Activated naive CD4-positive, alpha-beta T cell treated with anti-CD3 and anti-CD28 coated beads, Interleukin-2, amount 10 ng/mL, durations not matched to agents 7 days and 5 days (primary cell): Measurements from ENCODE around the gene HCN2.

ENCODE experiments used
- CTCF ChIA-PET: fragments of 350-600 bp; sonication (Branson Sonifier 250); formaldehyde crosslinking; loops from one replicate; lab custom pipeline; 2021; ENCODE audit warnings: antibody characterized with exemption; lab: Charles Lee
- DNase-seq: peaks from one replicate; pipeline ENCODE4 v3.0.0-alpha.2; 2020
- H3K27ac Mint-ChIP-seq: one replicate; pipeline ENCODE4 v1.8.0; 2021; ENCODE audit warnings: mild to moderate bottlenecking, moderate library complexity, mixed read lengths
- H3K27me3 Mint-ChIP-seq: one replicate; pipeline ENCODE4 v1.8.0; 2021; ENCODE audit warnings: mild to moderate bottlenecking, mixed read lengths
- H3K36me3 Mint-ChIP-seq: one replicate; pipeline ENCODE4 v1.8.0; 2021; ENCODE audit warnings: mixed read lengths
- H3K4me1 Mint-ChIP-seq: one replicate; pipeline ENCODE4 v1.8.0; 2021; ENCODE audit warnings: mixed read lengths
- H3K4me3 Mint-ChIP-seq: one replicate; pipeline ENCODE4 v1.8.0; 2021; ENCODE audit warnings: mild to moderate bottlenecking, moderate library complexity, mixed read lengths
- H3K9me3 Mint-ChIP-seq: one replicate; pipeline ENCODE4 v1.8.0; 2021; ENCODE audit warnings: mixed read lengths

HCN2 gene

DNA sequence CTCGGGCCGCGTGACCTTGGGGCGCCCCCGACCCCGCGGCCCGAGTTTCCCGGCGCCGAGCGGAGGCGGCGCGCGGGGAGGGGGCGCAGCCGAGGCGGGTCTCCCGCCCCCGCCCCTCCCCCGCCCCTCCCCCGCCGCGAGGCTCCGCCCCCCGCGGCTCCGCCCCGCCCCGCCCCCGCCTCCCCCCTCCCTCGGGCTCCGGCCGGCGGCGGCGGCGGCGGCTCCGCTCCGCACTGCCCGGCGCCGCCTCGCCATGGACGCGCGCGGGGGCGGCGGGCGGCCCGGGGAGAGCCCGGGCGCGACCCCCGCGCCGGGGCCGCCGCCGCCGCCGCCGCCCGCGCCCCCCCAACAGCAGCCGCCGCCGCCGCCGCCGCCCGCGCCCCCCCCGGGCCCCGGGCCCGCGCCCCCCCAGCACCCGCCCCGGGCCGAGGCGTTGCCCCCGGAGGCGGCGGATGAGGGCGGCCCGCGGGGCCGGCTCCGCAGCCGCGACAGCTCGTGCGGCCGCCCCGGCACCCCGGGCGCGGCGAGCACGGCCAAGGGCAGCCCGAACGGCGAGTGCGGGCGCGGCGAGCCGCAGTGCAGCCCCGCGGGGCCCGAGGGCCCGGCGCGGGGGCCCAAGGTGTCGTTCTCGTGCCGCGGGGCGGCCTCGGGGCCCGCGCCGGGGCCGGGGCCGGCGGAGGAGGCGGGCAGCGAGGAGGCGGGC is at the start of gene HCN2:
Gene HCN2, plus strand, starts transcription at position 189 of the 703 bp plus-strand sequence. Its CDS starts 65 bp downstream, at position 254.
- H3K27me3 Mint-ChIP-seq = peaks cover 73% of the 10 kb centered on the region
- H3K27ac Mint-ChIP-seq = no peak within 1 kb of the TSS
- no peak for DNase-seq
- peaks cover 10% of the 10 kb centered on the region for H3K4me1 Mint-ChIP-seq
- no peaks in the 10 kb centered on the region for H3K9me3 Mint-ChIP-seq
- CTCF ChIA-PET = no interaction called here
- no peaks in the 10 kb centered on the region for H3K36me3 Mint-ChIP-seq
- H3K4me3 Mint-ChIP-seq = peak within 1 kb of the TSS; percentile 33

DNA sequence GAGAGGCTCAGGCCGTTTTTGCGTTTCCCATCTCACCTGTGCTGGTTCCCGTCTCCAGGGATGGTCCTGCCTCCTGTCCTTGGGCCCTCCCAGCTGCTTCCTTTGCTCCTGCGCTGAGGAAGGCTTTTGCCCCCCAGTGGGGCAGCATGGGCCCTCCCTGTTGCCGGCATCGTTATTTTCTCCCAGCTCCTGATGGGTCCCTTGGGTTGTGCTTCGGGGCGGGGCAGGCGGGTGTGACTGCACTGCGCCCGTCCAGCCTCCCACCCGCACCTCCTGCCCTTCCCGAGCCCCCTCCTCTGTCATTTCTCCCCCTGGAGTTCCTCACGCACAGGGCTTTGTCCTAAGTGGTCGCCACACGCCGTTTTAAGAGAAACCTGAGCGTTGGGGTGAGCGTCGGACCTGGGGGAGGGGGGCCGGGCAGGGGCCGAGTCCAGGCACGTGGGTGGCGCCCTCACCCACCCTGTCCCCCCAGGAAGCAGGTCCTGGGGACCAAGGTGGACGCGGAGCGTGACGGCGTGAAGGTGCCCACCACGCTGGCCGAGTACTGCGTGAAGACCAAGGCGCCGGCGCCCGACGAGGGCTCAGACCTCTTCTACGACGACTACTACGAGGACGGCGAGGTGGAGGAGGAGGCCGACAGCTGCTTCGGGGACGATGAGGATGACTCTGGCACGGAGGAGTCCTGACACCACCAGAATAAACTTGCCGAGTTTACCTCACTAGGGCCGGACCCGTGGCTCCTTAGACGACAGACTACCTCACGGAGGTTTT is 48.6 kb upstream of the HCN2 start:
- Mint-ChIP-seq H3K27ac (no peak overlapping the region), H3K36me3 (peaks cover 12% of the 10 kb centered on the region), H3K4me1 (peaks cover 21% of the 10 kb centered on the region), H3K27me3 (peaks cover 10% of the 10 kb centered on the region), H3K4me3 (no peak overlapping the region), H3K9me3 (no peaks in the 10 kb centered on the region)
- DNase-seq = no peak
- CTCF ChIA-PET = no interaction called here

DNA sequence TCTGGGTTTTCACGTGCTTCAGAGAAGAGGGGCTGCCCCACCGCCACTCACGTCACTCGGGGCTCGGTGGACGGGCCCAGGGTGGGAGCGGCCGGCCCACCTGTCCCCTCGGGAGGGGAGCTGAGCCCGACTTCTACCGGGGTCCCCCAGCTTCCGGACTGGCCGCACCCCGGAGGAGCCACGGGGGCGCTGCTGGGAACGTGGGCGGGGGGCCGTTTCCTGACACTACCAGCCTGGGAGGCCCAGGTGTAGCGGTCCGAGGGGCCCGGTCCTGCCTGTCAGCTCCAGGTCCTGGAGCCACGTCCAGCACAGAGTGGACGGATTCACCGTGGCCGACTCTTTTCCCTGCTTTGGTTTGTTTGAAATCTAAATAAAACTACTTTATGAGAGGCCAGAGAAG is 48.0 kb upstream of the HCN2 start:
- peaks cover 21% of the 10 kb centered on the region for H3K4me1 Mint-ChIP-seq
- H3K9me3 Mint-ChIP-seq = no peaks in the 10 kb centered on the region
- DNase-seq = no peak
- peaks cover 10% of the 10 kb centered on the region for H3K27me3 Mint-ChIP-seq
- H3K27ac Mint-ChIP-seq = no peak overlapping the region
- CTCF ChIA-PET = interaction anchor here (1.5 kb wide), 1 partner anchor 9 kb away, joined by 10 read pairs; the partner anchor contains the start of gene CDC34
- no peak overlapping the region for H3K4me3 Mint-ChIP-seq
- peaks cover 12% of the 10 kb centered on the region for H3K36me3 Mint-ChIP-seq

DNA sequence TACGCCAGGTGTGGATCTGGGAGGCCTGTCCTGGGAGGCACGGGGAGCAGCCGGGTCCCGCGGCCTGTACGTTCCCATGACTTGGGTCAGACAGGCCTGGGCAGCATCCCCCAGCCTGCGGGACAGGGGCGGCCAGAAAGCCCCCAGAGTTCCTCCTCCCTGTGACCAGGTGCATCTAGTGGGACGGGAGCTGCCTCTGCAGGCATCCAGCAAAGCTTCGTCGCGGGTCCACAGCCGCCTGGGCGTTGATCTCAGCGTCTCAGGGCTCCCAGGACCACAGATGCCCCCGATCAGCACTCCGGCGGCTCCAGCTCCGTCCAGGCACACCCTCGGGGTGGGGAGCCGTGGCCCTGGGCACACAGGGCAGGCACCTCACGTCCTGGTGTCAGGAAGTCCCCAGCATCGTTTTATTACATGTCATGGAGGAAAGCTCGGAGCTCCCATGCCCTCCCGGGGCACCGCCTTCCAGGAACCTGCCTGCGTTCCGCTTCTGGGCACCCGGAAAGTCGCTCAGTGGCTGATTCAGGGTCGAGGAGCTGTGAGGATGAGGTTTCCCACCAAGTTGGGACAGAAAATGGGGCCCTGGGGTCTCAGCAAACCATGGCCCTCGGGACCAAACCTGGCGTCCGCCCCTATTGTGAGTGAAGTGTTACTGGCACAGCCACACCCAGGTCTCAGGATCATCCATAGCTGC is 47.4 kb upstream of the HCN2 start:
- DNase-seq = no peak
- CTCF ChIA-PET = interaction anchor here (0.7 to 1.5 kb wide), 2 partner anchors 10 to 31 kb away, joined by 3 to 10 read pairs; partner anchors contain the start of gene CDC34
- no peak overlapping the region for H3K27ac Mint-ChIP-seq
- peaks cover 21% of the 10 kb centered on the region for H3K4me1 Mint-ChIP-seq
- H3K9me3 Mint-ChIP-seq = no peaks in the 10 kb centered on the region
- peaks cover 12% of the 10 kb centered on the region for H3K36me3 Mint-ChIP-seq
- H3K4me3 Mint-ChIP-seq = no peak overlapping the region
- H3K27me3 Mint-ChIP-seq = peaks cover 10% of the 10 kb centered on the region

DNA sequence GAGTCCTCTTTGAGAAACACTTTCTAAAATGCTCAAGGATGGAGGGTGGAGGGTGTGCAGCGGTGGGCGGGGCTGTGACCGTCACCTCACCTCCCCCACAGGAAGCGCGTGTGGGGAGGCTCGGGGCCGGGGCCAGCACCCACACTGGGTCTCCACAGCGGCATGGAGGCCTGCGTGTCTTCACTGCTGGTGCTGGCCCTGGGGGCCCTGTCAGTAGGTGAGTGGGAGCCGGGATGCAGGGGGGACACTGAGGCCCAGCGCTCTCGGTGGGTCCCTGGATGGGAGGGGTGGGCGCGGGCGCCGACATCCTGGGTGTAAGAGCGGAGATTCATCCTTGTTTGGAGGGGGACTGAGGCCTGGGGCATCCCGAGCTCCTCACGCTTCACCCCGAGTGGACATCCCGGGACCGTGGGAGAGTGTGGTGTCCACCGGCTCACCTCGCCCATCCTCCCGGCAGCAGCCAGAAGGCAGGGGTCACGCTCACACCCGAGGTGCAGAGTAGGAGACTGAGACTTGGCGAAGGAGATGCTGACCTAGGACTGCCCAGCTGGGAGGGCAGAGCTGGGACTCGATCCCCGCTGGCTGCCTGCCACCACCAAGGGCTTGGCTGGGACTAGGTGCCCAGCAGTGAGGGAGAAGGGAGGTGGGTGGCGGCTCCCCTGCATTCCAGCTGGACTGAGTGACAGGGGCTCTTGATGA is 45.6 kb upstream of the HCN2 start, which contains the start of gene GZMM:
Gene GZMM, plus strand, starts transcription at position 144 of the 699 bp plus-strand sequence. Its CDS starts 19 bp downstream, at position 163.
- CTCF ChIA-PET = interaction anchor here (0.9 to 1.1 kb wide), 2 partner anchors 10 to 12 kb away, joined by 3 read pairs; no protein-coding TSS in a partner anchor
- peak; percentile 86 for DNase-seq
- Mint-ChIP-seq H3K4me3 (peak within 1 kb of the TSS; percentile 80), H3K27ac (peak within 1 kb of the TSS; percentile 90), H3K27me3 (peaks cover 10% of the 10 kb centered on the region), H3K36me3 (peaks cover 11% of the 10 kb centered on the region), H3K4me1 (peaks cover 21% of the 10 kb centered on the region), H3K9me3 (no peaks in the 10 kb centered on the region)

DNA sequence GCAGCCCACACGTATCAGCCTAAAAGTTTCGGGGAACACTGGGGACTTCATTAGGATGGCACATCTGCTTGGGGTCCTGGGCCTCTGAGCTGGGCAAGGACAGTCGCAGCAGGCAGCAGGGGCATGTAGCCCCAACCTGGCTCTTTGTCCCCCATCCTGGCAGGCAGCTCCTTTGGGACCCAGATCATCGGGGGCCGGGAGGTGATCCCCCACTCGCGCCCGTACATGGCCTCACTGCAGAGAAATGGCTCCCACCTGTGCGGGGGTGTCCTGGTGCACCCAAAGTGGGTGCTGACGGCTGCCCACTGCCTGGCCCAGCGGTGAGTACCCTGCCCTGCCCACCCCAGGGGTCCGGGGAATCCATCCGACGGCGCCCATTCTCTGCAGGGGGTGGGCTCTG is 42.6 kb upstream of the HCN2 start:
- H3K4me1 Mint-ChIP-seq = peaks cover 23% of the 10 kb centered on the region
- peaks cover 10% of the 10 kb centered on the region for H3K36me3 Mint-ChIP-seq
- no peak for DNase-seq
- no peaks in the 10 kb centered on the region for H3K9me3 Mint-ChIP-seq
- peaks cover 17% of the 10 kb centered on the region for H3K27me3 Mint-ChIP-seq
- H3K27ac Mint-ChIP-seq = no peak overlapping the region
- CTCF ChIA-PET = interaction anchor here (1.5 kb wide), 1 partner anchor 8 kb away, joined by 5 read pairs; no protein-coding TSS in a partner anchor
- no peak overlapping the region for H3K4me3 Mint-ChIP-seq

DNA sequence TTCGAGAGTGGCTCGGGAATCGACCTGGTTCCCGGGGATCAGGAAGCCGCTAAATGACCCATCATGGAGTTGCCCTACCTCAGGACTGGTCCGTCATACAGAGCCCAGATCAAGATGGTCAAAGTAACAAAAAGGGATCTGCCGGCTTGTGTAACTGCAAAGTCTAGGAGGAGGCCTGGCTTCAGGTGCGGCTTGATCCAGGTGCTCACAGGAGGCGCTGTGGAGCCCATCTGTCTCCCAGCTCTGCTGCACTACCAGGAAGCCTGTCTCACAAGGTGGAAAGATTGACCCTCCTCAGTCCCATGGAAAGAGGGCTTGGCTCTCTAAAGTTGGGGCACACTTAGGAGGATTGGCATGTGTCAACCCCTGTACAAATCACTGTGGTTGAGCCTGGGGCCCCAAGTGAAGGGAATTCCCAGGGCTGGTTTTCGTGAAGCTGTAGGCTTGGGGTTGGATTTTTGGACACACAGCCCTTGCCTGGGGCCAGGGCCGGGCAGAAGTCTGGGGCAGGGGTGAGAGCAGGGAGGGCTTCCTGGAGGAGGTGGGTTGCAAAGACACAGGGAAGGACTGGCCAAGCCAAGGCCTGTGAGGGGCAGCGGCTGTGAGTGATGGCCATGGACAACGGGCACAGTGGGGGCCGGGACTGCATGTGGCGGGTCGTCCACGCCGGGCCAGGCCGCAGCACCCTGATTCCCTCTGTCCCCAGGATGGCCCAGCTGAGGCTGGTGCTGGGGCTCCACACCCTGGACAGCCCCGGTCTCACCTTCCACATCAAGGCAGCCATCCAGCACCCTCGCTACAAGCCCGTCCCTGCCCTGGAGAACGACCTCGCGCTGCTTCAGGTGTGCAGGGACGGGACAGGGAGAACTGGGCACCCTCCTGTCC is 41.6 kb upstream of the HCN2 start:
- no peaks in the 10 kb centered on the region for H3K9me3 Mint-ChIP-seq
- H3K27me3 Mint-ChIP-seq = peaks cover 17% of the 10 kb centered on the region
- no peak for DNase-seq
- no peak overlapping the region for H3K4me3 Mint-ChIP-seq
- CTCF ChIA-PET = no interaction called here
- peaks cover 22% of the 10 kb centered on the region for H3K4me1 Mint-ChIP-seq
- no peak overlapping the region for H3K27ac Mint-ChIP-seq
- H3K36me3 Mint-ChIP-seq = peaks cover 10% of the 10 kb centered on the region

DNA sequence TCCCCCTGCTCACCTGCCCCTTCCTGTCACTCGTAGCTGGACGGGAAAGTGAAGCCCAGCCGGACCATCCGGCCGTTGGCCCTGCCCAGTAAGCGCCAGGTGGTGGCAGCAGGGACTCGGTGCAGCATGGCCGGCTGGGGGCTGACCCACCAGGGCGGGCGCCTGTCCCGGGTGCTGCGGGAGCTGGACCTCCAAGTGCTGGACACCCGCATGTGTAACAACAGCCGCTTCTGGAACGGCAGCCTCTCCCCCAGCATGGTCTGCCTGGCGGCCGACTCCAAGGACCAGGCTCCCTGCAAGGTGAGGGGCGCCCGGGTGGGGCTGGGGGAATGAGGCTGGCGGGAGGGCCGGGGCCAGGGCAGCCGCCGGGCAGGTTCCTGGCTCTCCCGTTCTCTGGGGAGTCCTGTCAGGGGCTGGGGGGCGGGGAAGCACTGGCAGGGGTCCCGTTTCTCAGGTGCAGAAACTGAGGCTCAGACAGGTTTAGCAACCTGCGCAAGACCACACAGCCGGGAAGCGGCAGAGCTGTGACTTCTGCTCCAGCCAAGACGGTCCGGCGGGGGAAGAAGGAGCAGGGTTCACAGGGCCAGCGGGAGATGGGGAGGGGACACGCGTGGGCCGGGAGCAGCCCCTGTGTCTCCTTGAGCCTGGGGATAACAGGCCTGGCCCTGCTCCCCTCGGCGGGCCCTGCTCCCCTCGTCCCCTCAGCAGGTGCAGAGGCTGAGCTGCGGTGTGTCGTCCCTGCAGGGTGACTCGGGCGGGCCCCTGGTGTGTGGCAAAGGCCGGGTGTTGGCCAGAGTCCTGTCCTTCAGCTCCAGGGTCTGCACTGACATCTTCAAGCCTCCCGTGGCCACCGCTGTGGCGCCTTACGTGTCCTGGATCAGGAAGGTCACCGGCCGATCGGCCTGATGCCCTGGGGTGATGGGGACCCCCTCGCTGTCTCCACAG is 40.5 kb upstream of the HCN2 start:
- Mint-ChIP-seq H3K27me3 (peaks cover 14% of the 10 kb centered on the region), H3K4me3 (no peak overlapping the region), H3K27ac (no peak overlapping the region), H3K4me1 (peaks cover 12% of the 10 kb centered on the region), H3K36me3 (peaks cover 9% of the 10 kb centered on the region), H3K9me3 (no peaks in the 10 kb centered on the region)
- CTCF ChIA-PET = no interaction called here
- no peak for DNase-seq

DNA sequence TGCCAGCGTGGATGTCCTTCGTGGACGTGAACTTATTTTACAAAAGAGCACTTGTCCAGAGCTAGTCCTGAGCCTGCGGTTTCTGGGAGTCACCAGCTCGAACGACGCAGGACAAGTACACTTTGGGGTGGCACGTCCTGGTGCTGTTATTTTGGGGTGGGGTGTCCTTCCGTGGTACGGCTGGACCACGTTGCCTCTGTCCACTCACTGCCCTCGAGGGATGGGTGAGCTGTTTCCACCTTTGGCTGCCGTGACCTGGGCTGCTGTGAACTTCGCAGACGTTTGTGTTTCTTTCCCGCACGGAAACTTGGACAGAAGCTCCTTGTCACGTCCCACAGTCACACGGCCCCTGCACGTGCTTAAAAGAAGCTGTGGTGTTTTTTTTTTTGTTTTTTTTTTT is 34.9 kb upstream of the HCN2 start:
- H3K4me3 Mint-ChIP-seq = no peak overlapping the region
- DNase-seq = no peak
- H3K36me3 Mint-ChIP-seq = no peaks in the 10 kb centered on the region
- peaks cover 7% of the 10 kb centered on the region for H3K27me3 Mint-ChIP-seq
- H3K27ac Mint-ChIP-seq = no peak overlapping the region
- CTCF ChIA-PET = interaction anchor here (1.5 kb wide), 1 partner anchor 8 kb away, joined by 5 read pairs; no protein-coding TSS in a partner anchor
- no peaks in the 10 kb centered on the region for H3K9me3 Mint-ChIP-seq
- H3K4me1 Mint-ChIP-seq = peaks cover 5% of the 10 kb centered on the region

DNA sequence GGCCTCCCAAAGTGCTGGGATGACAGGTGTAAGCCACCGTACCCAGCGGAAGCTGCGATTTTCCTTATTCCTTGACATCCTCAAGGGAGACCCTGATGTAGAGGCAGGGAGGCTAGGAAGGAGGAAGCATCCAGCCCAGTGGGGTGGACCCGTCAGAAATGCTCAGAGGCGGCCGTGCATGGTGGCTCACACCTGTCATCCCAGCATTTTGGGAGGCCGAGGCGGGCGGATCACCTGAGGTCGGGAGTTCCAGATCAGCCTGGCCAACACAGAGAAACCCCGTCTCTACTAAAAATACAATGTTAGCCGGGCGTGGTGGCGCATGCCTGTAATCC is 34.2 kb upstream of the HCN2 start:
- peaks cover 7% of the 10 kb centered on the region for H3K27me3 Mint-ChIP-seq
- CTCF ChIA-PET = interaction anchor here (1.0 to 1.5 kb wide), 2 partner anchors 9 to 44 kb away, joined by 3 to 5 read pairs; no protein-coding TSS in a partner anchor
- DNase-seq = no peak
- H3K36me3 Mint-ChIP-seq = no peaks in the 10 kb centered on the region
- H3K4me1 Mint-ChIP-seq = peaks cover 5% of the 10 kb centered on the region
- H3K27ac Mint-ChIP-seq = no peak overlapping the region
- no peaks in the 10 kb centered on the region for H3K9me3 Mint-ChIP-seq
- no peak overlapping the region for H3K4me3 Mint-ChIP-seq

DNA sequence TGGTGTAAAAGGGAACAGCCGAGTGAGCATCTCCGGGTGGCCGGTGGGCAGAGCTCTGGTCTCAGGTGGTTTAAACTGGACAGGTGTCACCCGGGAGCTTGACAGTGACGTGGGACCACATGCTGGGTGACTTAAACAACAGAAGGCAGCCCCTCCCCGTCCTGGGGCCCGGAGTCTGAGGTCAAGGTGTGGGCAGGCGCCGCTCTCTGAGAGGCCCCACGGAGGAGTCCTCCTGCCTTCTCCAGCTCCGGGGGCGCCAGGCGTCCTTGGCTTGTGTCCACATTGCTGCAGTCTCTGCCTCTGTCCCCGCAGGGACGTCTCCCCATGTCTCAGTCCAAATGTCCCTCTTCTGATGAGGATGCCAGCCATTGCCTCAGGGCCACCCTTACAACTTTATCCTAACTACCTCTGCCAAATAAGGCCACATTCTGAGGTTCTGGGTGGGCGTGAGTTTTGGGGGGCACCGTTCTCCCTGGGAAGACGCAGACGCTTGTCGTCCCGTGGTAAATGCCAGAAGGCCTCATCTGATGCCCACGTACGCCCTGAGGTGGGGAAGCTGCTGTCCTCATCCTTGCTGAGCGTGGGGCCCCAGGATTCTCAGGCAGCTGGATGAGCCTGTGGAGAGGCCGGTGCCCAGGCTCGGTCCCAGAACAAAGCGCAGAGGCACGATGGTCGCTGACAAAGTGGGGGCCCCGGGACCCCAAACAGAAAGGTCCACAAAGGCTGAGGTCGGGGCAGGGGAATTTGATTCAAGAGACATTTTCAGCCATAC is 32.9 kb upstream of the HCN2 start:
- H3K27me3 Mint-ChIP-seq = peaks cover under 1% of the 10 kb centered on the region
- no peaks in the 10 kb centered on the region for H3K36me3 Mint-ChIP-seq
- no peak for DNase-seq
- H3K4me1 Mint-ChIP-seq = peaks cover 3% of the 10 kb centered on the region
- no peak overlapping the region for H3K27ac Mint-ChIP-seq
- CTCF ChIA-PET = interaction anchor here (1.0 kb wide), 1 partner anchor 46 kb away, joined by 3 read pairs; no protein-coding TSS in a partner anchor
- no peak overlapping the region for H3K4me3 Mint-ChIP-seq
- H3K9me3 Mint-ChIP-seq = no peaks in the 10 kb centered on the region
